GM21360 (cell line): ENCODE measurements around the gene MMP26.

Experiments
- ATAC-seq: cut with Tn5 transposase; IDR thresholded peaks from one replicate; pipeline ENCODE4 v1.9.1; 2021; ENCODE audit warnings: mild to moderate bottlenecking, moderate library complexity; ENCODE audit not compliant: unreplicated experiment

Gene MMP26

GRCh38 chr11:4704054-4704789 is at the start of gene MMP26:
TSS of gene MMP26 (plus strand) at chr11:4704784.
- no peak for ATAC-seq

DNA sequence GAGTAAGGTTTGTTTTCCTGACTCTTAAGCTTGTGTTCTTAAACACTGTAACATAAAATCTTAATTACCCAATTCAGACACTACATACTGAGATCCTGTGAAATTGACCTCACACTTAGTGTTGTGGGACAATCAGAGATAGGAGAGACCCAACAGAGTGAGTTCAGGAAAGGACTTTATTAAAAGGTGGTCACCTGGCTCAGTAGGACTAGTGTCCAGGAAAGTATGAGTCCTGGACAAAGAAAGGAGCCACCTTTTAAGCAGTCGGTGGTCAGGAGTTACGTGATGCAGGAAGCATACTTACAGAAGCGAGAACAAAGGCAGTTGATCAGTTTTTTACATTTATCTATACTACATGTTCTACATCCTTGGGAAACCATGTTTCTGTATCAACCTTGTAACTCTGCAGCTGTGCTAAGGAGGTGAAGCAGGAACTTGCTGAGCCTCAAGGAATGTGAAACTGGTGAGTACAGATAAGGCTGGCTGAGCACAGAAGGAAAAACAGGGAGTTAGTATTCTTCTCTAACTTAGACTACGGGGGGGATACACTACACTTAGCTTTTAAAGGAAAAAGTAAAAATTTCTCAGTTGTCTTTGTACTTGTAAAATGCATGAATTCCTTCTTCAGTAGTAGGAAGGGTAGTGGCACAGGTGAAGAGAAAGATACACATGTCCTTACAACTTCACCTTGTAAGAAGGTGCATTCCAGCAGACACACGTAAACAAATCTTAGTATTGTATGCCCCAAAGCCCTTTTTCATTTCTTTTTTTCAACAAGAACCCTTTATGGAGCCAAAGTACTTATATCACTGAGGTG is 45.7 kb upstream of the MMP26 start:
- ATAC-seq, result no peak

- no peak for ATAC-seq
These were observed 41.7 kb upstream of the MMP26 start for GRCh38 chr11:4662876-4663275.

- no peak for ATAC-seq
These were observed 40.4 kb upstream of the MMP26 start for GRCh38 chr11:4664183-4664582.

DNA sequence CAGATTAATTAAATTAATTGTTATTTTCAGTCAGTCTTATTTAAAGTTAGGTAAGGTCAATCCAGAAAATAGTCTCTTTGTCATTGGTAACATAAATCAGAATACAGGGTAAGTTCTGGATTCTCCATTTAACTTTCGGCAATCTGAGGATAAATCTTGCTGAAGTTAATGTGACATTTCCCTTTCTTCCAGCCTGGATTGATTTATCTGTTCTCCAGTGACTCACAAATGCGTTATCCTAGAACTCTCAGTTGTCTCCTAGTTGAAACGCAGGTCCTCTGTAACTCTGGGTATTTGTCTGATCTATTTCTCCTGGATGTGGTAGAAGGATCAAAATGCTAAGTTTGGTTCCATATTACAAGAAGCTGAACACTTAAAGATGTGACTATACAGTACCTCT is 39.8 kb upstream of the MMP26 start:
- ATAC-seq, result no peak

DNA sequence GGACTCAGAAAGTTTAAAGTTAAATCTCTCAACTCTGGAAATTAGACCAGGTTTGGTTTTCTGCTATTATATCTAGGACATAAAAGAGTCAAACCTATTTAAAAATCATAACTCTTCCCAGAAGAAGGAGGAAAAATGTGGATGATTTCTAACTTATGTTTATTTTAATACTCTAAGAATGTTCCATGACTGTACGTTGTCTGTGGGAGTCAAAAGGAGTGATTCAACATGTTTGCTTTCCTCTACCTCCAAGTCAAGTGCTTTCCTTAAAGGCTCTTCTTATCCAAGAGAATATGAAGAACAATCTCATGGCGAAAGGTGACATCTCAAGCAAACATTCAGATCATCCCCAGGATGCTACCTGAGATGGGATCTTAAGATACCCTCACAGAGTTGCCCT is 39.2 kb upstream of the MMP26 start:
- no peak for ATAC-seq

DNA sequence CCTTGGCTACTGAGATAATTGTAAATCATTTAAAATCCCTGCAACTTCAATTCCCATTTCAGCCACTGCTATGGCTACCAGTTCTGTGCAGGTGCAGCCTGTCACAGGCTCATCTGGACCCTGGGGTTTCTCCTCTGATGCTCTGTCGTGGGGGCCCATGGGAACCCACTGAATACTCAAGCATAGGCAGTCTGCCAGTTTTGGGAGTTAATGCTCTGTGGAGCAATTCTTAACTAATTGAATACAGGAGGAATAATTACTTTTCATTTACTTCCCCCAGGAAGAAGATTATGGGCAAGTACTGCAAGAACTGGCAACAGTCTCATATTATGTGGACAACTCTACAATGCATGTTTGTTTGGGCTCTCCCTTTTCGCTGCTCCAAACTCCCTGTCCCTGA is 32.8 kb upstream of the MMP26 start:
- ATAC-seq, result no peak

DNA sequence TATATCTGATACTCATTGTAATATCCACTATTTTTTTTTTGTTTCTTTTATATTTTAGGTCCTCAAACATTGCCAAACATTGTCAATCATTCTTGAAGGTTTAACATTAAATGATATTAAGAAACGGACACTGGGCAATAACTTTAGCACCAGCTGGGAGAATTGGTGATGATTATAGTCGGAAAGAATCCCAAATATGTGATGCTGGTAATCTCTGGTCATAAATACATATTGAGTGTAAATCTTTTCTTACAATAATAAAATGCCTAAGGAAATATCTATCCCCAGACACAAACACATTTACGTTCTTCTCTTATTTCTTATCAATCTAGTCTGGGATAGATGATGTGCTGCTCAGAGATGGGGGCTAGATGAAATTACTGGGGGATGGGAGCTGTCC is 32.1 kb upstream of the MMP26 start:
- ATAC-seq, result no peak

GRCh38 chr11:4673781-4674180 is 30.8 kb upstream of the MMP26 start:
- no peak for ATAC-seq

- no peak for ATAC-seq
These were observed 26.6 kb upstream of the MMP26 start for GRCh38 chr11:4677948-4678347.

DNA sequence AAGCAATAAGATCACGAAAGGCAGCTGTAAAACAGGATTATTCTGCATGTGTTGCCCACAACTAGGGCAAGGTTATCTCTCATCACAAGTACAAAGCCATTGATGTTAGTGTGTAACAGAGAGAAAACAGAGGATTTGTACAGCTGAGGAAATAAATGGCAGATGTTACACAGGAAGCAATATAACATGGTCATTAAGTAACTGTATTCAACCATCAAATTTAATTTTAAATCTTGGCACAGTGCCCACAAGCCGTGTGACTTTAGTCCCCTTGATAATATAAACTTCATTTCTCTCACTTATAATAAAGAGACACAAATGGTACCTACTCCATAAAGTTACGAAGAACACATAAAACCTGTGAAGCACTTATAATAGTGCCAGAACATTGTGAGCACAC is 24.2 kb upstream of the MMP26 start:
- ATAC-seq, result no peak

- no peak for ATAC-seq
These were observed 21.8 kb upstream of the MMP26 start for GRCh38 chr11:4682623-4683419.

GRCh38 chr11:4684631-4685285 is 19.8 kb upstream of the MMP26 start:
- no peak for ATAC-seq

GRCh38 chr11:4695442-4695841 is 9.1 kb upstream of the MMP26 start:
- ATAC-seq, result no peak

DNA sequence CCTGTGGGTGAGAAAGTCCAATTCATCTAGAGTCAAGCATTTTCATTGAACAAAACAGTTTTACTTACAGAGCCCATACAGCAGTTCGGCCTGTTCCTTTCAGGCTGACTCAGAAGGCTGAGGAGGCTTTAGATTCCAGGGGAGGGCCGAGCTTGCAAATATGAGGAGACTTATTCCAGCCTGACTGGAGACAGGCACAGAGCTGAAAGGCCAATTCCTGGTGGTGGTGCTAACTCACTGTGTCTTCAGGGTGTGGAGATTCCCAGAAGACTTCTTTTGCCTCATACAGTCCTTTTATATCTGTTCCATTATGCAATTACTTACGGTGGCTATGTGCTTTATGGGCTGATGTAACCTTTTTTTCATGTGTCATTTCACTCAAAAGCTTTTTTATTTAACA is 7.0 kb upstream of the MMP26 start, which contains the start of gene OR51E2:
OR51E2 (minus strand) TSS at position 269 of the 400 bp plus-strand sequence. CDS start 15,142 bp downstream, outside the sequence.
- no peak for ATAC-seq

- peak; percentile 99 for ATAC-seq
These were observed 4.7 kb upstream of the MMP26 start for GRCh38 chr11:4699697-4700435.

DNA sequence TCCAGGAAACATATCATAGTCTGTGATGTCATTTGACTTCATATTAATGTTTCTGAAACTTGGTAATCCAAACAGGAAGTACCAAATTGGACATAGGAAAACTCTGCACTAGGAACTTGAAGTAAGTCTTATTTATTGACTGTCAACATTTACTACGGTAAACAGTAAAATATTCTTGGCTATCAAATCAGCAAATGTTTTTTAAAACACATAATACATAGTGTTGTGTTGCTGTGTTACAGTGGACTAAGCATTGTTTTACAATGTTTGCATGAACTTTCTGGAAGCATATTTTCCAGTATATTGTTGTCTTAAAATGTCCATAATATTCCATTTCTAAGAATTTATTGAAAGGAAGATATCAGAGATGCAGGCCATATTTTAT is 4.2 kb upstream of the MMP26 start:
- no peak for ATAC-seq

GRCh38 chr11:4704790-4705334 is 278 bp downstream of the MMP26 start:
- no peak for ATAC-seq

GRCh38 chr11:4713241-4713640 is 8.7 kb downstream of the MMP26 start:
- no peak for ATAC-seq

GRCh38 chr11:4714300-4714699 is 9.7 kb downstream of the MMP26 start:
- ATAC-seq, result no peak
